ENCODE data around the gene HMCN2. TPM values are rescaled to one million over a fixed set of nuclear protein-coding genes. Genes with fewer than 3 reads are reported as not detected.

HMCN2 gene
- total RNA-seq, 4 donors from 2014 or later, result 1.3 to 6.3 (median 3.5) TPM

- H3K27ac ChIP-seq, result no peak overlapping the region
- H3K36me3 ChIP-seq, result no peaks in the 10 kb centered on the region
- no peaks in the 10 kb centered on the region for H3K9me3 ChIP-seq
- H3K4me1 ChIP-seq, result peaks cover 3% of the 10 kb centered on the region
- H3K27me3 ChIP-seq, result peaks cover 2% of the 10 kb centered on the region
- no peak for TF ChIP-seq POLR2A (IDR thresholded peaks at IDR 0.05)
- no peak for TF ChIP-seq POLR2AphosphoS5 (IDR thresholded peaks at IDR 0.05)
- TF ChIP-seq CTCF (IDR thresholded peaks at IDR 0.05), result no peak
- no peak for TF ChIP-seq EP300 (IDR thresholded peaks at IDR 0.05)
- 67% methylated on average over 14 of the region's 14 CpGs for WGBS
- H3K4me3 ChIP-seq, result no peak overlapping the region
- no peak for DNase-seq (ENCODE audit: low spot score in 2 of 2)
Observed at GRCh38 chr9:130311408-130312140, 46.0 kb downstream of the HMCN2 start.

- WGBS, result 83% methylated on average over 11 of the region's 16 CpGs
- Histone ChIP-seq H3K36me3 (no peaks in the 10 kb centered on the region), H3K27ac (no peak overlapping the region), H3K4me1 (peaks cover 10% of the 10 kb centered on the region), H3K4me3 (no peak overlapping the region), H3K9me3 (no peaks in the 10 kb centered on the region), H3K27me3 (peaks cover 5% of the 10 kb centered on the region)
- no peak for DNase-seq (ENCODE audit: low spot score in 2 of 2)
- no peak for TF ChIP-seq EP300 (IDR thresholded peaks at IDR 0.05)
- no peak for TF ChIP-seq POLR2AphosphoS5 (IDR thresholded peaks at IDR 0.05)
- no peak for TF ChIP-seq POLR2A (IDR thresholded peaks at IDR 0.05)
- no peak for TF ChIP-seq CTCF (IDR thresholded peaks at IDR 0.05)
Observed at GRCh38 chr9:130313103-130313858, 47.7 kb downstream of the HMCN2 start.

GRCh38 chr9:130315446-130316226 is 50.1 kb downstream of the HMCN2 start:
- Histone ChIP-seq H3K4me1 (peaks cover 17% of the 10 kb centered on the region), H3K27me3 (peaks cover 8% of the 10 kb centered on the region), H3K36me3 (no peaks in the 10 kb centered on the region), H3K9me3 (no peaks in the 10 kb centered on the region), H3K27ac (no peak overlapping the region), H3K4me3 (no peak overlapping the region)
- DNase-seq (ENCODE audit: low spot score in 2 of 2), result no peak
- 74% methylated on average over 11 of the region's 13 CpGs for WGBS
- no peak for TF ChIP-seq CTCF (IDR thresholded peaks at IDR 0.05)
- no peak for TF ChIP-seq POLR2AphosphoS5 (IDR thresholded peaks at IDR 0.05)
- no peak for TF ChIP-seq POLR2A (IDR thresholded peaks at IDR 0.05)
- TF ChIP-seq EP300 (IDR thresholded peaks at IDR 0.05), result no peak

GRCh38 chr9:130316430-130316829 is 50.9 kb downstream of the HMCN2 start:
- H3K9me3 ChIP-seq, result no peaks in the 10 kb centered on the region
- no peak overlapping the region for H3K4me3 ChIP-seq
- 82% methylated on average over 7 of the region's 8 CpGs for WGBS
- no peaks in the 10 kb centered on the region for H3K36me3 ChIP-seq
- no peak for DNase-seq (ENCODE audit: low spot score in 2 of 2)
- TF ChIP-seq CTCF (IDR thresholded peaks at IDR 0.05) (no peak), POLR2A (IDR thresholded peaks at IDR 0.05) (no peak), POLR2AphosphoS5 (IDR thresholded peaks at IDR 0.05) (no peak), EP300 (IDR thresholded peaks at IDR 0.05) (no peak)
- H3K4me1 ChIP-seq, result peaks cover 22% of the 10 kb centered on the region
- no peak overlapping the region for H3K27ac ChIP-seq
- H3K27me3 ChIP-seq, result peaks cover 16% of the 10 kb centered on the region

Measured in suprapubic skin (tissue), 4 donors.